NB4 (cell line): ENCODE data around the gene RPRD2.
A peak's percentile ranks its signal among the peaks of the same experiment; 100 is the strongest.

Experiments used
- DNase-seq: peaks from one replicate; pipeline ENCODE4 v3.0.0; 2010; ENCODE audit warnings: low read depth
- H3K4me3 ChIP-seq: one replicate; pipeline ENCODE4 v1.5.1; 2011; ENCODE audit warnings: mild to moderate bottlenecking, low read depth, low read length, moderate library complexity
- MYC ChIP-seq: IDR thresholded peaks from 2 replicates; pipeline ENCODE4 v1.6.1; 2011; ENCODE audit warnings: low read depth, low read length
- POLR2A ChIP-seq: IDR thresholded peaks from 2 replicates; pipeline ENCODE4 v1.6.1; 2011; ENCODE audit warnings: mild to moderate bottlenecking; ENCODE audit not compliant: insufficient read length; ENCODE audit errors: extremely low read depth
- TF ChIP-seq, protein P1 (sequence below): IDR thresholded peaks from one replicate; pipeline ENCODE4 v1.5.1; 2012; ENCODE audit warnings: low read depth, low read length
- TF ChIP-seq, protein P2 (sequence below): IDR thresholded peaks from 2 replicates; pipeline ENCODE4 v1.6.1; 2011; ENCODE audit warnings: low read depth, low read length

The RPRD2 gene

DNA sequence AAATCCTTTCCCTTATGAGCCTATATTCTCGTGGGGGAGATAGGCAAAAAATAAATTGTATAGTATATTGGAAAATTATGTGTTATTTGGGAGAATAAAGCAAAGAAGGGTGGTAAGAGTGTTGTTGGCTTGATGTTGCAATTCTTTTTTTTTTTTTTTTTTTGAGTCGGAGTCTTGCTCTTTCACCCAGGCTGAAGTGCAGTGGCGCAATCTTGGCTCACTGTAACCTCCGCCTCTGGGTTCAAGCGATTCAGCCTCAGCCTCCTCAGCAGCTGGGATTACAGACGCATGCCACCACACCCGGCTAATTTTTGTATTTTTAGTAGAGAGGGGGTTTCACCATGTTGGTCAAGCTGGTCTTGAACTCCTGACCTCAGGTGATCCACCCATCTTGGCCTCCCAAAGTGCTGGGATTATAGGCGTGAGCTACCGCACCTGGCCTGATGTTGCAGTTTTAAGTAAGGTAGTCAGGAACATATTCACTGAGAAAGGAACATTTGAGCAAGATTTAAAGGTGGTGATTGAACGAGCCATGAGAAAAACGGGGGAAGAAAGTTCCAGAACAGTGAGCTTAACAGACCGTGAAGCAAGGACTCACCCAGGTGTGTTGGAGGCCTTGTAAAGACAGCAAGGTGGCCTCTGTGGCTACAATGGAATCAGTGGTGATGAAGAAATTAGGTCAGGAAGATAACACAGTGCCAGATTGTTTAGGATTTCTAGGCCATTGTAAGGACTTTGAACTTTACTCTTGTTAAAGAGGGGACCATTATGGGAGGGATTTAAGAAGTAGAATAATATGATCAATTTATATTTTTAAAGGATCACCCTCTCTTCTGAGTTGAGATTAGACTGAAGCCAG is 45.8 kb downstream of the RPRD2 start:
- TF ChIP-seq MYC, result no peak
- TF ChIP-seq, protein P1, sequence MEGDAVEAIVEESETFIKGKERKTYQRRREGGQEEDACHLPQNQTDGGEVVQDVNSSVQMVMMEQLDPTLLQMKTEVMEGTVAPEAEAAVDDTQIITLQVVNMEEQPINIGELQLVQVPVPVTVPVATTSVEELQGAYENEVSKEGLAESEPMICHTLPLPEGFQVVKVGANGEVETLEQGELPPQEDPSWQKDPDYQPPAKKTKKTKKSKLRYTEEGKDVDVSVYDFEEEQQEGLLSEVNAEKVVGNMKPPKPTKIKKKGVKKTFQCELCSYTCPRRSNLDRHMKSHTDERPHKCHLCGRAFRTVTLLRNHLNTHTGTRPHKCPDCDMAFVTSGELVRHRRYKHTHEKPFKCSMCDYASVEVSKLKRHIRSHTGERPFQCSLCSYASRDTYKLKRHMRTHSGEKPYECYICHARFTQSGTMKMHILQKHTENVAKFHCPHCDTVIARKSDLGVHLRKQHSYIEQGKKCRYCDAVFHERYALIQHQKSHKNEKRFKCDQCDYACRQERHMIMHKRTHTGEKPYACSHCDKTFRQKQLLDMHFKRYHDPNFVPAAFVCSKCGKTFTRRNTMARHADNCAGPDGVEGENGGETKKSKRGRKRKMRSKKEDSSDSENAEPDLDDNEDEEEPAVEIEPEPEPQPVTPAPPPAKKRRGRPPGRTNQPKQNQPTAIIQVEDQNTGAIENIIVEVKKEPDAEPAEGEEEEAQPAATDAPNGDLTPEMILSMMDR, result no peak
- TF ChIP-seq, protein P2, sequence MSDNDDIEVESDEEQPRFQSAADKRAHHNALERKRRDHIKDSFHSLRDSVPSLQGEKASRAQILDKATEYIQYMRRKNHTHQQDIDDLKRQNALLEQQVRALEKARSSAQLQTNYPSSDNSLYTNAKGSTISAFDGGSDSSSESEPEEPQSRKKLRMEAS, result no peak
- TF ChIP-seq POLR2A, result no peak
- DNase-seq, result peak; percentile 66
- no peak overlapping the region for H3K4me3 ChIP-seq

DNA sequence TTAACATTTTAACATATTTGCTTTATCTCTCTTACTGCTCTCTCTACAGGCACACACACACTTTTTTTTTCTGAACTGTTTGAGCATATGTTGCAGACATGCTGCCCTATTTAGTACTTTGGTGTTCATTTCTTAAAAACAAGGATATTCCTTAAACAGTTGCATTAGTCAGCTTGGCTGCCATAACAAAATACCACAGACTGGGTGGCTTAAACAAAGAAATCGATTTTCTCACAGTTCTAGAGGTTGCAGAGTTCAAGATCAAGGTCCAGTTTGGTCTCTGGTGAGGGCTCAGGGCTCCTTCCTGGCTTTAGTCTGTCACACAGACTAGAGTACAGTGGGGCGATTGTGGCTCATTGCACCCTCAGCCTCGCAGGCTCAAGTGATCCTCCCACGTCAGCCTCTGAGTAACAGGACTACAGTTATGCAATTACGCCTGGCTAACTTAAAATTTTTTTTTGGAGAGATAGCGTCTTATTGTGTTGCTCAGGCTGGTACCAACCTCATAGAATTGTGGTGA is 46.7 kb downstream of the RPRD2 start:
- H3K4me3 ChIP-seq, result no peak overlapping the region
- TF ChIP-seq MYC, result no peak
- no peak for TF ChIP-seq POLR2A
- TF ChIP-seq, protein P1, result no peak
- TF ChIP-seq, protein P2, result no peak
- peak; percentile 81 for DNase-seq

DNA sequence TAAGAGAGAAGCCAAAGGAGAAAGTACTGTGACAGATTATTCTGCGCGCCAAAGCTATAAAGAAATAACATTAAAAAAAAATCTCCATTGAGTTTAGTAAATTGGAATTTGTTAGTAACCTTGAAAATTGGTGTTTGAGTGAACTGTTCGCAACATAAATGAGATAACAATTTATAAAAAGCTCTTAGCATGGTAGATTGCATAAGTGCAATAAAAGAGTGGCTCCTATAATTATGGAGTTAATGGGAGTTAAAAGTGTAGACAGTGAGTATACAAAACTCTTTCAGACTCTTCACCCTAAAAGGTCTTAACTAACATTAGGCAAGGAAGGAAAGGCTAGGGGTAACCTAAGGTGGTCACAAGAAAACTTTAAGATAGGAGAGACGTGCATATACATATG is 50.6 kb downstream of the RPRD2 start:
- no peak for TF ChIP-seq POLR2A
- TF ChIP-seq, protein P1, result no peak
- TF ChIP-seq MYC, result no peak
- TF ChIP-seq, protein P2, result no peak
- no peak for DNase-seq

GRCh38 chr1:150415800-150416199 is 51.9 kb downstream of the RPRD2 start:
- TF ChIP-seq MYC, result no peak
- TF ChIP-seq, protein P1, result no peak
- no peak for TF ChIP-seq POLR2A
- TF ChIP-seq, protein P2, result no peak
- DNase-seq, result no peak
- no peak overlapping the region for H3K4me3 ChIP-seq

More for the DNA sequence above, 50.6 kb downstream of the RPRD2 start:
- no peak overlapping the region for H3K4me3 ChIP-seq

- TF ChIP-seq POLR2A (no peak), MYC (no peak)
- TF ChIP-seq, protein P2, result no peak
- TF ChIP-seq, protein P1, result no peak
- no peak for DNase-seq
- no peak overlapping the region for H3K4me3 ChIP-seq
Measured at GRCh38 chr1:150420560-150421265, 56.8 kb downstream of the RPRD2 start.
